ENCODE measurements around the gene ANKEF1. TPM values are rescaled to one million over a fixed set of nuclear protein-coding genes. Genes with fewer than 3 reads are reported as not detected.

Gene ANKEF1
- polyA plus RNA-seq, 3 donors: 8.7 to 10.1 (median 9.3) TPM

DNA sequence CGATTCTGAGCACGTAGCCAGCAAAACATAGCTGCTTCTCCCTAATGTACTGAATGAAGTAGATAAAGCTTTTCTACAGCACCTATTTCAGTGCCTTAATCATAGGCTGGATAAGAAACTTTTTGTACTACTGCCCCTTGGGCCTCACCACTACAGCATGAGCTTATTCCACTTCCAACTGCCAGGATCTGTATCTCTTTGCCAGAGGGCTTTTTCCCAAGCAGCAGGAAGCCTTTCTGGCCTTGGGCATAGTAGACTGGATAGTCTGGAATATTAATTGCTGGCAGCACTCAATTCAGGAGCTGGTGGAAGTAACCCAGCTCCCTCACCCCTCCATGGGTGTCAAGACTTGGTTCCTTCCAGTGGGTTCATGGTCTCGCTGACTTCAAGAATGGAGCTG is 43.6 kb downstream of the ANKEF1 start:
- DNase-seq (ENCODE audit: low read depth in 3 of 3, low spot score in 2 of 3): no peak

DNA sequence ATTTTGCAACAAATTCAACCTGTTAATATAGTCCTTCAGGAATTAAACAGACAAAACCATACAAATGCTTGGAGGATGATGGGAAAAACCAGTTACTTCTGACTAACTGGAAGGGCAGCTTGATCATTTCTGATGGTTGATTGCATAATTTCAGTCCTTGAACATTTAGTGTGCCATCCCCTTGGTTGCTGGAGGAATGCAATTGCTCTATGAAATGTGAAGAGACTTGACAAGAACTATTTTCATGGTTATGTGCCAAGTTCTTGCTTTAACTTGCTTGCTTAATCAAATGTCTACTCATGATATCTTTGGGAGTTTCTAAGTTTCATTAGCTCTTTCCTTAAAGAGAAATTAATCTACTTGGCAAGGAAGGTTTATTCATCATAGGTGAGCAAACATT is 45.2 kb downstream of the ANKEF1 start:
- DNase-seq (ENCODE audit: low read depth in 3 of 3, low spot score in 2 of 3): no peak

DNA sequence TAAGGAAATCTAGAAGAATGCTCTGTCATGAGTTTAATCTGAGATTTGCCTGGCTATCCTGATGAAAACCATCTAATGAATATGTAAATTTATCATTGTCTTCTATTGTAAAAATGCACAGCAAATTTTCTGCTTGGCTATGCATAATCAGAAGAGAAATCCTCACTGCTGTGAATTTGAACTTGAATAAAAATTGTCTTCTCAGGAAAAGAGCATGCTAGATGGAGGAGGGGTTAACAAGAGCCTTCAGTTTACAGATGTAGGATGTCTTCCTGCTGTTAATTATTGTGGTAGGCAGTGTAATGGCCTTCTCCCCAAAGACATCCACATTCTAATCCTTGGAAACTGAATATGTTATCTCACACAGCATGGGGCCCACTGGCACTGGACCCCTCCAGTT is 45.8 kb downstream of the ANKEF1 start:
- no peak for DNase-seq (ENCODE audit: low read depth in 3 of 3, low spot score in 2 of 3)

DNA sequence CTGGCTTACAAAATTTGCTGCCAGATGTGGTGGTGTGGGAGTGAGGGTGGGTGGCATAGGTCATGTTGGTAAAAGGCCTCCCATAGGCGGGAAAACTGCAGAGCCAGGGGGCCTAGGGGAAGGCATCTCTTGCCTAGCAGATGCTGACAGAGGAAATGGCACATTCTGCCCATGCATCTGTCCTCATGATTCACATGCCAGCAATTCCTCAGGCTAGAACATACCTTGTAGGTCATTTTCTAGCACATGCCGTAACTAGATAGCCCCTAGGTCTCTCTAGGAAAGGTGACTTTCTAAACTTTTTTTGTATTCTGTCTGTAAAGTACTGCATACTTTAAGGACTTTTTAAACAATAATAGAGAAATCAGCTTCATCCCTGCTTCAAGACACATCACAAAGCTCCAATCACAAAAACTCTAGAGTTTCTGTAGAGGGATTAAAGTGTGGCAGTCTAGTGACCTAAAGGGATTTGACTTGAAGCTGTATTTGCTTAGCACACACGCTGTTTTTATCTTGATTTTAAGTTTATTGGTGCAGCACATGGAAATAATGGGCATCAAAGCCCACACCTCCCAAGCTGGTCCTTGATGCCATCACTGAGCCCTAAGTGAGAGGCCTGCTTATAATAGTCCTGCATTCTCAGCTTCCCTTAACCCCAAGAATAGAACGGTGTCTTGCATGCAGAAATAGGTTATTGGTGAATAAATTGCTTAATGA is 55.2 kb downstream of the ANKEF1 start:
- DNase-seq (ENCODE audit: low read depth in 3 of 3, low spot score in 2 of 3): no peak

DNA sequence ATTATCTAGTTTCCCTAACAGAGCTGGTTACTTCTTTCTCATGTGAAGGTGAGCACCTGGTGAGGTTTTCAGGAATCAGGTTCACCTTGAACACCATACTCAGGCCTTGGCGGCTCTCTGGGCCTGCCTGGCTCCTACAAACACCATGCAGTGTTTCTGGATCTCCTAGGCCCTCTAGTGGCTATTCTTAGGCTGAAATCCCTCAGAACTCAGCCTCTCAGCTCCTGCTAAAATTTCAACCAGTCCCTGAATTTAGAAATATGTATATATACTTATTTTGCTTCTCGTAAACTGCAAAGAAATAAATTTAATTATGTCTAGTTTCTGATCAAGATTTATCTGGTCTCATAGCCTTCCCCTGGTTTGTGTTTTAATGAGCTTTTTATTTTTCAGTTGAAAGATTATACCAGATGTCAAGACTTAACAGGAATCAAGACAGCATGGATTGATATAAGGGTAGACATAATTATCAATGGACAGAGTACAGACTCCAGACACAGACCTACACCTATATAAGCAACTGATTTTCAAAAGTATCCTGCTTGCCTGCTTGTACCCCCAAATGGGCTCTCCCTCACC is 55.9 kb downstream of the ANKEF1 start:
- DNase-seq (ENCODE audit: low read depth in 3 of 3, low spot score in 2 of 3): peak in 2 of 3 donors; percentile 15 to 32

DNA sequence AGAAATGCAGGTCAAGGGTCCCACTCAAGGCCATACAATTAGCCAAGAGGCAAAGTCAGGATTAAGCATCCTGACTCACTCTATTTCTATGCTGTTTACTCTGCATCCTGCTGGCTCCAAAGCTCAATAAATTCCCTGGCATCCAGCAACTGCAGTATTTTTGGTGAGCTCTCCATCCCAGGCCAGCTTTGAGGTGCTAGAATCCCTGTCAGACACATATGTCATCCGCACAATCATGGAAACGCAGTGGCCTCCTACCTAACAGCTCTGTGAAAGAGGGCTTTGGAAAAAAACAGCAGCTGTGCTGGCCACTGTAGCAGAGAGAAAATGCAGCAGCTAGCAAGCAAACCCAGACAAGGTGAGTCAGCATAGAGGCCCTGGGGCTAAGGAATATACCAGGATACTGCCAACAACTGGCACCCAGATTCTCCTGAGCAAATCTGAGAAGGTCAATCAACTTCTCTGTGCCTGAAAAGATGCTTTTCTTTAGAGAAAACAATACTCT is 58.4 kb downstream of the ANKEF1 start:
- no peak for DNase-seq (ENCODE audit: low read depth in 3 of 3, low spot score in 2 of 3)

DNA sequence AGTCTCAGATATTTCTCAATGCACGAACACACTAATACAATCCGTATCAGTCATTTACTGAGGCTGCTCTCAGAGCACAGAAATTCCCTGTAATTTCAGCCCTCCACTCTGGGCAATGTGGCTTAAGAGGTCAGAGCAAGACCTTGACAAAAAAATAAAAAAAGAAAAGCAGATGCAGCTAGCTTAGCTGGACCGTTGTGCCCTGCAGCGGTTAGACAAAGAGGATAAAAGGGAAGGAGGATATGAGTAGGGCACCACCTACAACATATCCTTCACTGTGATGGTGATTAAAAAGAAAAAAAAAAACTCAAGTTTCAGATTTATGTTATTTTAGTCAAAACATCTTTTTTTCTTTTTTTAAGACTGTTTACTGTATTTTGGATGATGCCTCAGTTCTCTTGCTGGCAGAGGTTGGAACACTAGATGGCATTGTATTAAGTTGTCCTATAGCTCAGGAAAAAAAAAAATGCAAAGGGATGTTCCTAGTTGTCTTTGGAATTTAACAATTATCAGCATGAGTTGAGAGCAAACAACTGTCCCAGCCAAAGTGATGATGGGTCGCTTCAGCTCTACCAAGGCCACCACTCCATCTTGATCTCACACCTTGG is 59.9 kb downstream of the ANKEF1 start:
- DNase-seq (ENCODE audit: low read depth in 3 of 3, low spot score in 2 of 3): no peak

DNA sequence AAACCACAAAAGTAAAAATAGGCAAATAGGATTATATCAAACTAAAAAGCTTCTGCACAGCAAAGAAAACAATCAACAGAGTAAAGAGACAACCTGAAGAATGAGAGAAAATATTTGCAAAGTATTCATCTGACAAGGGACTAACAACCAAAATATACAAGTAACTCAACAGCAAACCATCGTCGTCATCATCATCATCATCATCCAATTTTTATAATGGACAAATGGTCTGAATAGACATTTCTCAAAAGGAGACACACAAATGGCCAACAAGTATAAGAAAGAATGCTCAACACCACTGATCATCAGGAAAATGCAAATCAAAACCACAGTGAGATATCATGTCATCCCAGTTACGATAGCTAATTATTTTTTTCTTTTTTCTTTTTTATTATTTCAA is 62.0 kb downstream of the ANKEF1 start:
- no peak for DNase-seq (ENCODE audit: low read depth in 3 of 3, low spot score in 2 of 3)

DNA sequence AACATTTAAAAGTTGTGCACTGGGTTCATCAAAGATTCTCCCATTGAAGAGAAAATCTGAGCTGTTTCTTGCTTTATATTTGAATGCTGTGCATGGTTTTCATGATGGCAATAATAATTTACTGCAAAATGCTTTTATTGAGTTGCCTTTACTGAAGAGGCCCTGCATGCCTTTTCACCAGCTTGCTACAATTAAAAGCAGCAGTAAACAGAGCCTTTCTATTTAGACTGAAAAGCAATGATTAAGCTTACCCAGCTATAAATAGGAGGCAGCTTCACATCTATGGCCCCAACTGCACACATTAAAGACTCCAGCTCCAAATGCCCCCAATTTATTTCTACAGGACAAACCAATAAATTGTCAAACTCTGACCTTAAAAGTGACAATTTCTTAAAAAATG is 70.3 kb downstream of the ANKEF1 start:
- DNase-seq (ENCODE audit: low read depth in 3 of 3, low spot score in 2 of 3): no peak

Other genes starting within 250 kb of the ANKEF1 start
- under 1 TPM; 0.28 to 0.69 (median 0.49) TPM for gene PAK5, start 195.9 kb upstream of the ANKEF1 start, polyA plus RNA-seq (ENCODE audit: insufficient read length in 3 of 3)
- gene SNAP25, start 183.8 kb downstream of the ANKEF1 start, polyA plus RNA-seq (ENCODE audit: insufficient read length in 3 of 3): 1 to 10 TPM; 5.5 to 6.3 (median 5.9) TPM